SJSA1 (cell line): ENCODE results near the gene CISTR. TPM values are rescaled to one million over a fixed set of nuclear protein-coding genes. Genes with fewer than 3 reads are reported as not detected.
"Not testable (repeated sequence)": the region's sequence is repeated elsewhere in the genome, so short reads cannot be mapped to it uniquely, and the experiment has no call there.

Source experiments
- DNase-seq, 2 experiments: peaks; one replicate each; pipeline ENCODE4 v3.0.0-alpha.2; 2015 to 2020; ENCODE audit warnings: low spot score in 2 of 2, low read depth in 1 of 2
- H3K27ac ChIP-seq: fragments of 250-450 bp; sonication (Bioruptor Pico); 2 replicates; pipeline ENCODE4 v1.5.1; 2020; ENCODE audit warnings: mild to moderate bottlenecking, moderate library complexity
- H3K27me3 ChIP-seq: fragments of 250-450 bp; sonication (Bioruptor Pico); replicated peaks from 2 replicates; pipeline ENCODE4 v1.5.1; 2020; ENCODE audit warnings: mild to moderate bottlenecking, moderate library complexity
- H3K36me3 ChIP-seq: fragments of 250-450 bp; sonication (Bioruptor Pico); 2 replicates; pipeline ENCODE4 v1.5.1; 2020; ENCODE audit warnings: mild to moderate bottlenecking
- H3K4me1 ChIP-seq: fragments of 250-450 bp; sonication (Bioruptor Pico); replicated peaks from 2 replicates; pipeline ENCODE4 v1.6.1; 2021; ENCODE audit warnings: mild to moderate bottlenecking
- H3K4me3 ChIP-seq: fragments of 250-450 bp; sonication (Bioruptor Pico); 2 replicates; pipeline ENCODE4 v1.5.1; 2020; ENCODE audit warnings: mild to moderate bottlenecking
- H3K9me3 ChIP-seq: fragments of 250-450 bp; sonication (Bioruptor Pico); replicated peaks from 2 replicates; pipeline ENCODE4 v1.5.1; 2020; ENCODE audit warnings: mild to moderate bottlenecking
- total RNA-seq: library from RNA; depleted of rRNA; stranded (reverse); fragments of >200 nt; shearing (Covaris generic); gene quantifications from 2 replicates; pipeline ENCODE4 v1.2.3, GENCODE V29; 2014

CISTR gene
- total RNA-seq, 1 experiment from 2014 or later, result not detected

DNA sequence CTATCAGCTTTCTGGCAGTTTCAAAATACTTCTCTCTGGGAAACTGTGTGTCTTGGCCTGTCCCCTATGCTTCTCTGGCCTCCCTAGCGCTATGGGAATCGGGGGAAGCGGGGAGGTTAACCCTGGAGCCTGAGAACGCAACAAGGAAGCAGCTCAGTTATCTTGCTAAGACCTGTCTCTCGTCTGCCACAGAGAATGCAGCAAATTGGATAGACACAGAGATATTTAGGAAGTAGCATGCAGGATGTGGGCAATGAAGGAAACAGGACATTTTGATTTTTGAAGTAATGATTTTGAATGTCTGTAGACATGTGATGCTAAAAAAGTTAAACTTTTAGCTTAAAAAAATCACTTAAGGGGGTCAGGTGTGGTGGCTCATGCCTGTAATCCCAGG, 18.0 kb downstream of the CISTR start:
- H3K36me3 ChIP-seq, result no peaks in the 10 kb centered on the region
- H3K9me3 ChIP-seq, result no peaks in the 10 kb centered on the region
- no peak for DNase-seq
- H3K27me3 ChIP-seq, result peaks cover 8% of the 10 kb centered on the region
- H3K27ac ChIP-seq, result no peak overlapping the region
- H3K4me3 ChIP-seq, result no peak overlapping the region
- H3K4me1 ChIP-seq, result peaks cover 3% of the 10 kb centered on the region; the same call in 1 of the 2 replicates

DNA sequence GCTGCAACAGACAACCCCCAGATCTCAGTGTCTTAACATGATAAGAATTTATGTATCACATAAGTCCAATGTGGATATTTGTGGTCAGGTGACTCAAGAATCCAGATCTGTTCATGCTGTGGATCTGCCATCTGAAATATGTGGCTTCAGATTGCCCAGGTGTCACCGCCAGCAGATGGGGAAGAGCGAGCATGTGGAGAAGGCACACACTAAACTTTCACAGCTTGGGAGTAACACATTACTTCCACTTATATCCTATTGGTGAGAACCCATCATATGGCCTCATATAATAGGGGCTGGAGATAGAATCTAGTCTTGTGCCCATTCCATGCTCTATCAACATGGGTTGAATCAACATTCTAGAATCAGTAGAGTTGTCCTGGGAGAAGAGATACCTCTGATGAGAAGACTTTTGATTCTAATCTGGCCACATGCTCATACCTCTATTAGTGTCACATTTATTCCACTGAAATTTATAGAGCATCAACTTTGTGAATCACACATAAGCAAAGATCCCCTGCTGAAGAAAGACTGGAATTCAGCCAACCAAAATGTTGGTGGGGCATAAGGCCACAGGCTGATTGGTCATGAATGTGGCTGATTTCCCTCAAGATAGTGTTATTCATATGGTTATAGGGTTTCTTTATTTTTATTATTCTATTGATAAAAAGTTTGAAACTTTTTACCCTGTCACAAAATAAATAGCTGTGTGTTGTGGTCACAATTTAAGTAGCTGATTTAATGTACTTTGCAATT, 18.6 kb downstream of the CISTR start:
- Histone ChIP-seq H3K4me1 (peaks cover 3% of the 10 kb centered on the region; the same call in 1 of the 2 replicates), H3K27ac (no peak overlapping the region), H3K36me3 (no peaks in the 10 kb centered on the region), H3K9me3 (no peaks in the 10 kb centered on the region), H3K27me3 (peaks cover 8% of the 10 kb centered on the region; the same call in 1 of the 2 replicates), H3K4me3 (no peak overlapping the region)
- peak in 1 of 2 experiments; percentile 20 for DNase-seq

DNA sequence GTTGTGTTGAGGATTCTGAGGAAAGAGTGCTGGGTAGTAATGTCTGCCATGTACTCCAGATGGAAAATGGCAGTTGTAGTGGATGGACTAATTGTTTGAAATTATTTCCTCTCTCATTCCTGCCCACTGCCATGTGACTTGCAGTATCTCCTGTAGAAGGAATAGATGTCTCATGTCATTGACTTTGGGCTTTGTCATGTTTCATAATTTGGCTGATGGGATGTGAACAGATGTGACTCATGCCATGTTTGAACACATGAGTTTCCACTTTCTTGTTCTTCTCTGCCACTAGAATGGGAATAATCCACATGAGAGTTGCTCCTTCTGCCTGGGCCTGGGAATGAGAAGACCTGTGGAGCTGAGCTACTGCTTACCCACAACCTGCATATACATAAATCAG, 22.1 kb downstream of the CISTR start:
- DNase-seq, result no peak
- Histone ChIP-seq H3K9me3 (no peaks in the 10 kb centered on the region), H3K4me3 (no peak overlapping the region), H3K36me3 (peaks cover 5% of the 10 kb centered on the region; the same call in 1 of the 2 replicates), H3K4me1 (peaks cover 24% of the 10 kb centered on the region), H3K27me3 (no peaks in the 10 kb centered on the region), H3K27ac (no peak overlapping the region)

DNA sequence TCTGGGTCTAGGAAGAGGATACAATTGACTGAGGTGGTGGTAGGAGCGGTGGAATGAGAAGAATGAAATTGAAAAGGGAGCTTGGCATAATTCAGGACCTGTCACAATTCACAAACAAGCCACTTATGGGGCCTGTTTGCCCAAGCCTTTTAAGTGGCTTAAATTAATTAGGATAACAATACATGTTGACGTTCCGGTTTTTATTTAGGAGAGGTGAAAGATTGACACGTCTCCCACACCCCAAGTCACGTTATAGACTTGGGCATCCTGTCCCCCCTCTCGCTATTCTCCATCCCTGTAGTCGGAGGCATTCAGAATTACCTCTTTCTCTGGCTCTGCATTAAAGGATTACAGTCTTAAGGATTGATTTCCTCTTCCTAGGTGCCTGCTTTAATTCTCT, 23.6 kb downstream of the CISTR start:
- peak overlapping the region; percentile 2; the same call in 1 of the 2 replicates for H3K27ac ChIP-seq
- no peaks in the 10 kb centered on the region for H3K9me3 ChIP-seq
- H3K27me3 ChIP-seq, result no peaks in the 10 kb centered on the region
- DNase-seq, result no peak
- H3K4me1 ChIP-seq, result peaks cover 21% of the 10 kb centered on the region
- no peak overlapping the region for H3K4me3 ChIP-seq
- H3K36me3 ChIP-seq, result peaks cover 9% of the 10 kb centered on the region; the same call in 1 of the 2 replicates

DNA sequence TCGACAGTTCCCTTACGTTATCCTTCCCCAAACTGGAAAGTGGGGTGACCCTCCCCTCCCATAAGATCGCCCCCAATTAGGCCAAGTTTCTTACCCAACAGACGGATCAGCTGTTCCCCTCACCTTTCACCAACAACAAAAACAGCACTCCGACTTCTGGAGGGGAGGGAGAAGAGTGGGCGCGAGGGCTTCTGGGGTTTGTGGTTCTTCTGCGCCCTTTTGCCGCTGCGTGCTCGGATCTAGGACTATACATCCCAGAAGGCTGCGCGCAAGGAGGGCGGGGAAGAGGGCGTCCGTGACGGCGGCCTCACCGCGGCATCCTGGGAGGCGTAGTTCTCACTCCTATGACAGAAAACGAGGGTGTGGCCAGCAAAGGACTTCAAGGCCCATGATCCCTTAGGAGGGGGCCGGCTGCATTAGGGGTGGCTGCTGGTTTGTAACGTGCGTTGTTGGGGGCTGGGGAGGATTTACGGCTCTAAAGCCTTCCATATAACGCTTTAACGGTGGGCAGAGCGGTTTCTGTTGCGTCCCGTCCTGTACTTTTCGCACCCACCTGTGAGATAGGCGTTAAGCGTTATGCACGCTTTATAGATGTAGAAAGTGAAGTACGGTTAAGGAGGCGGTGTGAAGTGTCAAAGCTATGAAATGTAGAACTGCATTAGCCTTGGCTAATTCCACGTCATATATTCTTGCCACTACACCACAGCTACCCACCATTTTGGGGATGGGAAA, 24.3 kb downstream of the CISTR start, which contains the start of gene CALCOCO1:
Gene CALCOCO1, minus strand, starts transcription at position 143 of the 732 bp plus-strand sequence. CDS start 2,210 bp downstream, outside the sequence.
- Histone ChIP-seq H3K36me3 (peaks cover 10% of the 10 kb centered on the region; the same call in 1 of the 2 replicates), H3K4me3 (peak within 1 kb of the TSS; percentile 47), H3K27ac (peak within 1 kb of the TSS; percentile 29; the same call in 1 of the 2 replicates), H3K9me3 (no peaks in the 10 kb centered on the region), H3K27me3 (no peaks in the 10 kb centered on the region), H3K4me1 (peaks cover 21% of the 10 kb centered on the region)
- peak; percentile 96 to 97 for DNase-seq

DNA sequence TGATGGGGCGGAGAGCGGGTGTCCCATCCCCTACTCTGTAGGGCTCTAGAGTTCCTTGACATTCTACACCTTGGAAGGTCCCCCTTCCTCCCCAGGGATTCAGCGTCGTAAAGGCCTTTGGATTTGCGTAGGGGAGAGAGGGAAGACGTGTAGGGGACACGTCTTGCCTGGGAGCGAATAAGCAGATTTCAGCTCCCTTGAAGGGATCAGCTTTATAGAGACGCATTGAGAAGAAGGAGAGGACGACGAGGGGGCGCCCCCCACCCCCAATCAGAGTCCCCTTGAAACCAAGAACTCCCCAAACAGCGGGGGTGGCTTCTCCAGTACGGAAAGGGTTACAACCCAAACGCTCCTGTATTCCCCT, 24.9 kb downstream of the CISTR start:
- H3K27me3 ChIP-seq, result no peaks in the 10 kb centered on the region
- peaks cover 21% of the 10 kb centered on the region for H3K4me1 ChIP-seq
- no peaks in the 10 kb centered on the region for H3K9me3 ChIP-seq
- peaks cover 10% of the 10 kb centered on the region; the same call in 1 of the 2 replicates for H3K36me3 ChIP-seq
- peak overlapping the region; percentile 47 for H3K4me3 ChIP-seq
- H3K27ac ChIP-seq, result 0 out of 2 replicates have a peak overlapping the region, but pooled peaks have one; percentile 7
- no peak for DNase-seq

DNA sequence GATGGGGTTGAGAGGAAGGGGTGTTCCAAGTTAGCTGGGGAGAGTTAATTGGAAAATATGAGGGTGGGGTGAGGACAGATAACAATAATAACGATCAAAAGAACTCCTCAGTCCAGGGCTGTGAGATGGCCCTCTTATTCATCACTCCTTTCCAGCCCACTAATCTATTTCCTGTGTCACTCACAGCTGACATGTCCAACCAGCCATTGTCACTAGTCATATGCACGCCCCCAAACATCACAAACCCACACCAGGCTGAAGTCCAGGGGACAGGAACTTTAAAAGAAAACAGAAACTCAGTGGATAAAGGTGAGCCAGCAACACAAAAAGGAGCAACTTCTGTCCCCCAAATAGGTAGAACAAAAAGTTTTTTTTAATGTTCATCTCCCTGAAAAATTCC, 25.4 kb downstream of the CISTR start:
- DNase-seq, result no peak
- peak overlapping the region; percentile 47 for H3K4me3 ChIP-seq
- no peaks in the 10 kb centered on the region for H3K9me3 ChIP-seq
- H3K27me3 ChIP-seq, result no peaks in the 10 kb centered on the region
- peak overlapping the region; percentile 29; the same call in 1 of the 2 replicates for H3K27ac ChIP-seq
- peaks cover 21% of the 10 kb centered on the region for H3K4me1 ChIP-seq
- peaks cover 10% of the 10 kb centered on the region; the same call in 1 of the 2 replicates for H3K36me3 ChIP-seq

DNA sequence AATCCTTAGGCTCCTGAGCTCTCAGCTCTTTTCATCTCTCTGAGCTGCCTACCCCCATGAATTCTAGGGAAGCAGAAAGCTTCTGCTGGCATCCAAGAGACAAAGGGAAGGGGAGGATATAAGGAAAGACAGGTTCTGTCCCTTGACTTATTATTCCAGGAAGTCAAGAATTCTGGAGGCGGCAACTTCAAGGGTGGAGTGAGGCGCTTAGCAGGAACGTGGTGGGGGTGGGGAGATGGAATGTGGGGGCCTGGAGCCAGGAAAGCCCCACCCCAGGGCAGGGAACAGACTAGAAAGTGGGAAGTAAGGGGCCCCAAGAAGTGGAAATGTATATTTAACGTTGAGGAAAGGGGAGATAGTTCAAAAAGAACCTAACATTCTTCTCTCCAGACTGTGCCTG, 26.0 kb downstream of the CISTR start:
- H3K27me3 ChIP-seq, result no peaks in the 10 kb centered on the region
- H3K9me3 ChIP-seq, result no peaks in the 10 kb centered on the region
- H3K4me1 ChIP-seq, result peaks cover 21% of the 10 kb centered on the region
- H3K36me3 ChIP-seq, result peaks cover 10% of the 10 kb centered on the region; the same call in 1 of the 2 replicates
- no peak for DNase-seq
- H3K4me3 ChIP-seq, result no peak overlapping the region
- peak overlapping the region; percentile 29; the same call in 1 of the 2 replicates for H3K27ac ChIP-seq

DNA sequence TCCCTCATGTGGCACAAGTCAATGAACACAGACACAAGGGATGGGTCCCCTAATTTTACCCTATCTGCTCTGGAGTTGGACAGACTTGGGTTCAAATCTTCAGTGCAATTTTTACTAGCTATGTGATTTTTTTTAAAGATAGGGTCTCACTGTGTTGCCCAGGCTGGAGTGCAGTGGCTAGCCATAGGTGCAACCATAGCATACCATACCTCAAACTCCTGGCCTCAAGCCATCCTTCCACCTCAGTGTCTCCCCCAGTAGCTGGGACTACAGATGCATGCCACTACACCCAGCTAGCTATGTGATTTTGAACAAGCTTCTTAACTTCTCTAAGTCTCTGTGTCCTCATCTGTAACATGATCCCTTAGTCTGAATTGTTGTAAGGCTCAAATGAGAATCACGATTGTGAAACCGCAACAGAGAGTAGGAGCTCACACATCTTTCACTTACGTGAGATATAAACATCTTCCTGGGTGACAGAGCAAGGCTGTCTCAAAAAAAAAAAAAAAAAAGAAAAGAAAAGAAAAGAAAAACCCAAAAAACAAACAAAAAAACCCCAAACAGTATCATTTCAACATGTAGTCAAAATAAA, 29.2 kb downstream of the CISTR start:
- H3K4me3 ChIP-seq, result no peak overlapping the region
- DNase-seq, result no peak
- H3K4me1 ChIP-seq, result peaks cover 15% of the 10 kb centered on the region
- peaks cover 10% of the 10 kb centered on the region; the same call in 1 of the 2 replicates for H3K36me3 ChIP-seq
- no peaks in the 10 kb centered on the region for H3K27me3 ChIP-seq
- H3K9me3 ChIP-seq, result no peaks in the 10 kb centered on the region
- no peak overlapping the region for H3K27ac ChIP-seq

DNA sequence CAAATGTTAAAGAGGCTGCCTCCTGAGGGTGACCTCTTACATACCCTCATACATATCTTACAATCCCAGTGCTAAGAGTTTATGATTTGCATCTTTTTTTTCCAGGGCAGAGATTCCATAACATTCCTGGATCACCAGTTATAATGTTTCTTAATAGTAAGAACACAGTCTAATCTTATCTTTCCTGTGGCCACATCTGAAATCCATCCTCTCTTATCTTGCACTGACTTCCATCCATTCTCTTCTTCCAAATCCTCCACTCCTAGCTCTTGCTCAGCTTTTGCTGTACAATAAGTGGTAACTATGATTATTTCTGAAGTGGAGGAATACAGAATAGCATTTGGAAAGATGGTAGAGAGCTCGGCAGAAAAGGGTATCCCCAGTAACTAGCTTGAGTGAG, 30.8 kb downstream of the CISTR start:
- Histone ChIP-seq H3K36me3 (peaks cover 10% of the 10 kb centered on the region; the same call in 1 of the 2 replicates), H3K27me3 (no peaks in the 10 kb centered on the region), H3K4me3 (no peak overlapping the region), H3K9me3 (no peaks in the 10 kb centered on the region), H3K4me1 (peaks cover 5% of the 10 kb centered on the region), H3K27ac (no peak overlapping the region)
- no peak for DNase-seq

DNA sequence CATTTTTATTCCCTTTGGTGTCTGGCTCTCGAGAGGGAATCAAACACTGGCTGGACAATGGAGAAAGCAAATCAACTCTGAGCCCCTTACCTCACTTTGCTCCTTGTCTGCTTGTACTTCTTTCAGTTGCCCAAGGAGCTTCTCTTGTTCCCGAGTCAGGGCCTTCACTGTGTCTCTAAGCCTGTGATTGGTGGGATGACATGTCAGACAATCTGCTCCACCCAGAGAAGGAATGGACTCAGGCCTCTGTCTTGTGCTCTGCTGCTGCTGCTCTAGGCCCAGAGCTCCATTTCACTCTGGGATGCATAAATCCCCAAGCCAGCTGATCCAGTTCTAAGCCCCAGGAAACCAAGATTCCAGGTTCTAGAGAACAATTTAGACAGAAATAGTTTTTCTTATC, 32.1 kb downstream of the CISTR start:
- Histone ChIP-seq H3K9me3 (no peaks in the 10 kb centered on the region), H3K4me3 (no peak overlapping the region), H3K36me3 (peaks cover 6% of the 10 kb centered on the region; the same call in 1 of the 2 replicates), H3K27me3 (no peaks in the 10 kb centered on the region), H3K27ac (no peak overlapping the region), H3K4me1 (no peaks in the 10 kb centered on the region)
- DNase-seq, result no peak

DNA sequence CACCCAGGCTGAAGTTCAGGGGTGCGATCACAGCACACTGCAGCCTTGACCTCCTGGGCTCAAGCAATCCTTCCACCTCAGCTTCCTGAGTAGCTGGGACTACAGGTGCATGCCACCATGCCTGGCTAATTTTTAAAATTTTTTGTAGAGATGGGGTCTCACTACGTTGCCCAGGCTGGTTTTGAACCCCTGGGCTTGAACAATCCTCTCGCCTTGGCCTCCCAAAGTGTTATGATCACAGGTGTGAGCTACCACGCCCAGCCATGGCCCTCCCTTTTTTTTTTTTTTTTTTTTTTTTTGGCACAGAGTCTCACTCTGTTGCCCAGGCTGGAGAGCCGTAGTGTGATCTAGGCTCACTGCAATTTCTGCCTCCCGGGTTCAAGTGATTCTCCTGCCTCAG, 33.2 kb downstream of the CISTR start:
- not testable (repeated sequence) for H3K9me3 ChIP-seq, H3K27me3 ChIP-seq, H3K4me1 ChIP-seq, DNase-seq, H3K4me3 ChIP-seq, H3K36me3 ChIP-seq, H3K27ac ChIP-seq

DNA sequence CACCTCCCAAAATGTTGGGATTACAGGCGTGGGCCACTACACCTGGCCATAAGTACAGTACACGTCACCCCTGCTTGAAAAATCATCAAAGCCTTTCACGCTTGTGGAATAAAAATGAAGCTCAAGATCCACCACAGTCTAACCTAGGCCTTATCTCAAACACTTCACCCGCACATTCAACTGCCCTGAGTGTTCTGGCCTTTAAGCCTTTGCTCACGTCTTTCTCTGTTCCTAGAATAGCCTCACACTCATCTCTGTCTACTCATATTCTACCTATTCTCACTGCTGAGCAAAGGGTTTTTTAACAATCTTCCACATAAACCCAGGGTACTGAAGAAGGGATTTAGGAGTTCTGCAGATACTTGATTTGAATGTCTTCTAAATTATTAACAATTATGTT, 34.5 kb downstream of the CISTR start:
- H3K27me3 ChIP-seq, result no peaks in the 10 kb centered on the region

More for the DNA sequence above, 34.5 kb downstream of the CISTR start:
- Histone ChIP-seq H3K36me3 (peaks cover 2% of the 10 kb centered on the region; the same call in 1 of the 2 replicates), H3K9me3 (no peaks in the 10 kb centered on the region), H3K27ac (no peak overlapping the region), H3K4me1 (no peaks in the 10 kb centered on the region), H3K4me3 (no peak overlapping the region)
- DNase-seq, result no peak
